ENCODE data around the gene IL26.
A peak's percentile ranks its signal among the peaks of the same experiment; 100 is the strongest.

The IL26 gene

GRCh38 chr12:68259318-68259940 is 33.8 kb upstream of the IL26 start:
- peak; percentile 31 for DNase-seq (ENCODE audit: low read depth)
- no peak overlapping the region for H3K4me3 ChIP-seq (ENCODE audit: low read depth, low read length)
- TF ChIP-seq CTCF (IDR thresholded peaks at IDR 0.05; ENCODE audit: insufficient read depth, low read depth, low read length, missing control alignments), result no peak

DNA sequence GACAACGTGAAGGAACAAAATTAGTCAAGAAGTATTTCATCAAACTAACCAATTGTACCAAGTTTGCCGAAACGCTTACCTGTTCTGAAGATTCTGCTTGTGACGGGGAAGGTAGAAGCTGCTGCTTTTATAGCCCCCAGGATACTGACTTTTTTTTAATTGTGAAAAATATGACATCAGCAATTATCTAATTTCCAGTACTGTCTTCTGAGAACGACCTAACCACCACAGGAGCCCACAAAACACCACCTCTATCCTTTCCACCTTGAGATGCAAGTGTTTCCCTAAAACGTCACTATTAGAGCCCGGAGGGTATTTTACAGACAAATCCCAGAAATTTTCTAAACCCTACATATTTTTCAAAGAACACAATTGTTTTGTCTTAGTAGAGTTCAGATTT is 27.9 kb upstream of the IL26 start, which contains the start of gene IL22:
Gene IL22 (minus strand): TSS at position 101 of the 400 bp plus-strand sequence. CDS start 156 bp downstream, outside the sequence.
- no peak for TF ChIP-seq CTCF (IDR thresholded peaks at IDR 0.05; ENCODE audit: insufficient read depth, low read depth, low read length, missing control alignments)
- DNase-seq (ENCODE audit: low read depth), result no peak
- H3K4me3 ChIP-seq (ENCODE audit: low read depth, low read length), result no peak within 1 kb of the TSS

- no peak for TF ChIP-seq CTCF (IDR thresholded peaks at IDR 0.05; ENCODE audit: insufficient read depth, low read depth, low read length, missing control alignments)
- DNase-seq (ENCODE audit: low read depth), result no peak
Measured at GRCh38 chr12:68252077-68252476, 26.5 kb upstream of the IL26 start.

GRCh38 chr12:68250454-68250853 is 24.8 kb upstream of the IL26 start:
- H3K4me3 ChIP-seq (ENCODE audit: low read depth, low read length), result no peak overlapping the region
- no peak for DNase-seq (ENCODE audit: low read depth)
- TF ChIP-seq CTCF (IDR thresholded peaks at IDR 0.05; ENCODE audit: insufficient read depth, low read depth, low read length, missing control alignments), result no peak

More at GRCh38 chr12:68252077-68252476, 26.5 kb upstream of the IL26 start:
- H3K4me3 ChIP-seq (ENCODE audit: low read depth, low read length), result no peak overlapping the region

DNA sequence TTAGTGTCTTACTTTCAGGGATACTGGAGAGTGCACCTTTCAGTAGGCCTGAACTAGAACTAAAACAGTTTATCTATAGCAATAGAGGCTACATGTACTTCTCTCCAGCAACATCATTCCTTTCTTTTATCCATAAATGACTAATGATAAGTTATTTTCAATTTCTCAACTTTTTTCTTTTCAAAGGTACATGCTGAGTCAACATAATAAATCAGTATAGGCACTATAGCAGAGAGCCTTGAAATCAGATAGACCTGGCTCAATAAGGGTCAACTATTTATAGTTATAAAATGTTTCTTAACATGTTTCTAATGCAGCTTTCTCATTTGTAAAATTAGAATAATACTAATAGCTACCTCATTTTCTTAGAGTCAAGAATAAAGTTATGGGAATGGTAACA is 22.2 kb upstream of the IL26 start:
- DNase-seq (ENCODE audit: low read depth), result no peak
- no peak overlapping the region for H3K4me3 ChIP-seq (ENCODE audit: low read depth, low read length)
- TF ChIP-seq CTCF (IDR thresholded peaks at IDR 0.05; ENCODE audit: insufficient read depth, low read depth, low read length, missing control alignments), result no peak

- TF ChIP-seq CTCF (IDR thresholded peaks at IDR 0.05; ENCODE audit: insufficient read depth, low read depth, low read length, missing control alignments), result no peak
- H3K4me3 ChIP-seq (ENCODE audit: low read depth, low read length), result no peak overlapping the region
- DNase-seq (ENCODE audit: low read depth), result no peak
Measured at GRCh38 chr12:68246350-68246749, 20.7 kb upstream of the IL26 start.
